K562 (cell line): ENCODE measurements around the gene CTNNA3. TPM values are rescaled to one million over a fixed set of nuclear protein-coding genes. Genes with fewer than 3 reads are reported as not detected.

Experiments used
- ATAC-seq: fragments of 200-7000 bp; cut with Tn5 transposase; 3 replicates; pipeline ENCODE4 v1.9.1; 2020; ENCODE audit warnings: moderate library complexity
- BruUV-seq: library from RNA; stranded (reverse); fragments of 400-500 nt; replicated peaks from 2 replicates; lab custom pipeline; 2021; lab: Mats Ljungman, UMichigan
- CTCF ChIA-PET: fragments of 300-600 bp; formaldehyde crosslinking; extraction: SDS; loops from one replicate; lab custom pipeline; 2021; ENCODE audit warnings: low intra/inter-chr PET ratio; lab: Yijun Ruan, JAX
- POLR2A ChIA-PET: fragments of 300-600, 350-650 bp; sonication (Branson Sonifier 250); formaldehyde crosslinking; extraction: SDS; loops from one replicate; lab custom pipeline; 2021; ENCODE audit warnings: antibody characterized with exemption, inconsistent platforms; lab: Yijun Ruan, JAX
- DNase-seq, 4 experiments: peaks; one replicate each; pipeline versions ENCODE4 v3.0.0 to v3.0.0-alpha.2; 2011 to 2018; ENCODE audit warnings: low spot score in 3 of 4, mixed read lengths in 3 of 4; ENCODE audit errors: extremely low read depth in 1 of 4
- FAIRE-seq: peaks from 2 replicates; lab custom pipeline; 2011; peaks lifted over from hg19 to GRCh38; lab: Jason Lieb, UNC
- H2AFZ ChIP-seq: 2 replicates; pipeline ENCODE4 v1.6.0; 2011; ENCODE audit warnings: low read depth, low read length, control low read depth, inconsistent platforms
- H3K27ac ChIP-seq: fragments of 200-600 bp; 3 replicates; pipeline ENCODE4 v1.8.0; 2011; ENCODE audit warnings: low read depth, mild to moderate bottlenecking, control low read depth, inconsistent platforms, low read length, moderate library complexity, mixed read lengths; ENCODE audit errors: extremely low read depth
- H3K27me3 ChIP-seq, 2 experiments: fragments of 300-600 bp in 1 of 2; 2 replicates in 1 of 2; 3 replicates in 1 of 2; pipeline versions ENCODE4 v1.6.0 to v1.8.0; 2011; ENCODE audit warnings: inconsistent platforms in 2 of 2, low read length in 2 of 2, mild to moderate bottlenecking in 1 of 2, mixed read lengths in 1 of 2, moderate library complexity in 1 of 2; ENCODE audit not compliant: control insufficient read depth in 2 of 2, insufficient read depth in 2 of 2
- H3K36me3 ChIP-seq: fragments of 300-600 bp; 3 replicates; pipeline ENCODE4 v1.8.0; 2011; ENCODE audit warnings: mild to moderate bottlenecking, low read length, inconsistent platforms; ENCODE audit not compliant: control insufficient read depth, insufficient read depth
- H3K4me1 ChIP-seq, 2 experiments: fragments of 200-600 bp in 1 of 2; replicated peaks in 1 of 2; 2 replicates in 1 of 2; 3 replicates in 1 of 2; pipeline versions ENCODE4 v1.5.1 to v1.8.0; 2011; ENCODE audit warnings: inconsistent platforms in 2 of 2, low read length in 2 of 2, mild to moderate bottlenecking in 1 of 2, mixed read lengths in 1 of 2, moderate library complexity in 1 of 2; ENCODE audit not compliant: control insufficient read depth in 2 of 2, insufficient read depth in 2 of 2
- H3K4me2 ChIP-seq: 2 replicates; pipeline ENCODE4 v1.6.1; 2011; ENCODE audit warnings: low read length, control low read depth, inconsistent platforms, mixed read lengths; ENCODE audit not compliant: insufficient read depth
- H3K4me3 ChIP-seq: fragments of 200-600 bp; sonication (generic), shearing (Covaris generic); 2 replicates; pipeline ENCODE4 v1.5.1; 2016; ENCODE audit warnings: control low read depth, inconsistent platforms
- H3K79me2 ChIP-seq: fragments of 200-600 bp; 3 replicates; pipeline ENCODE4 v1.8.0; 2011; ENCODE audit warnings: low read length, inconsistent platforms; ENCODE audit not compliant: control insufficient read depth, insufficient read depth
- H3K9ac ChIP-seq, 2 experiments: 2 replicates each; pipeline versions ENCODE4 v1.6.0 to v1.6.1; 2011; ENCODE audit warnings: low read depth in 2 of 2, low read length in 2 of 2, control low read depth in 1 of 2, inconsistent platforms in 1 of 2, mild to moderate bottlenecking in 1 of 2, mixed read lengths in 1 of 2; ENCODE audit not compliant: insufficient read depth in 1 of 2
- H3K9me1 ChIP-seq: one replicate; pipeline ENCODE4 v1.6.0; 2011; ENCODE audit warnings: inconsistent platforms, mild to moderate bottlenecking, low read length, moderate library complexity; ENCODE audit not compliant: control insufficient read depth, insufficient read depth
- H3K9me3 ChIP-seq: replicated peaks from 2 replicates; pipeline ENCODE4 v1.5.1; 2011; ENCODE audit warnings: low read depth, low read length, inconsistent platforms; ENCODE audit not compliant: control insufficient read depth, insufficient read depth
- H4K20me1 ChIP-seq: replicated peaks from 2 replicates; pipeline ENCODE4 v1.6.1; 2011; ENCODE audit warnings: low read length, inconsistent platforms, mixed read lengths; ENCODE audit not compliant: control insufficient read depth, insufficient read depth
- COPS2 ChIP-seq: fragments of 450-650 bp; conservative IDR thresholded peaks from 2 replicates; pipeline ENCODE4 v1.6.1; 2016; ENCODE audit warnings: mild to moderate bottlenecking, moderate library complexity
- E2F1 ChIP-seq: sonication (generic); formaldehyde crosslinking; IDR thresholded peaks from 2 replicates; pipeline ENCODE4 v1.8.1; 2023; ENCODE audit warnings: mild to moderate bottlenecking, missing genetic modification reagents, moderate library complexity
- E2F3 ChIP-seq: fragments of 250-450 bp; sonication (Bioruptor Pico); IDR thresholded peaks from 2 replicates; pipeline ENCODE4 v1.4.0; 2020; ENCODE audit warnings: mild to moderate bottlenecking
- KDM2B ChIP-seq: fragments of 250-450 bp; sonication (Bioruptor Pico); IDR thresholded peaks from 2 replicates; pipeline ENCODE4 v1.8.0; 2021; ENCODE audit warnings: mild to moderate bottlenecking, moderate library complexity
- MXI1 ChIP-seq: IDR thresholded peaks from 2 replicates; pipeline ENCODE4 v1.6.1; 2011; ENCODE audit warnings: low read depth, mild to moderate bottlenecking, improper control_type of control experiment, low read length
- SIRT6 ChIP-seq: IDR thresholded peaks from one replicate; pipeline ENCODE4 v1.6.1; 2012; ENCODE audit warnings: low read depth, mild to moderate bottlenecking, control low read depth, inconsistent platforms, low read length, moderate library complexity
- ZFP30 ChIP-seq: fragments of 250-450 bp; sonication (Bioruptor Pico); IDR thresholded peaks from 2 replicates; pipeline ENCODE4 v1.8.0; 2022; ENCODE audit warnings: moderate library complexity, mild to moderate bottlenecking, inconsistent platforms, borderline replicate concordance
- ZNF133 ChIP-seq: fragments of 250-450 bp; sonication (Bioruptor Pico); IDR thresholded peaks from 2 replicates; pipeline ENCODE4 v1.4.0; 2020; ENCODE audit warnings: mild to moderate bottlenecking
- ZNF143 ChIP-seq: sonication (generic); formaldehyde crosslinking; IDR thresholded peaks from 2 replicates; pipeline ENCODE4 v1.9.0; 2022; ENCODE audit warnings: mild to moderate bottlenecking, missing genetic modification reagents
- WGBS: fragments of 100-300 bp; shearing (Covaris generic); methylation state at CpG from one replicate; pipeline ENCODE4 v1.1.6; 2016; ENCODE audit warnings: low coverage, mixed read lengths; ENCODE audit not compliant: insufficient coverage; ENCODE audit errors: missing lambda C conversion rate; 5-methylcytosine and 5-hydroxymethylcytosine counted together
- in situ Hi-C: fragments of 300-500 bp; cut with MboI; formaldehyde crosslinking; loops from 4 replicates; pipeline ENCODE4 v1.15.0; 2018; ENCODE audit warnings: inconsistent platforms, mixed read lengths
- intact Hi-C: fragments of 100-400 bp; cut with micrococcal nuclease; formaldehyde crosslinking; loops from 2 replicates; pipeline ENCODE4 v1.14.2; 2022
- polyA plus RNA-seq, 8 experiments: library from polyadenylated mRNA; depleted of rRNA in 4 of 8; stranded (reverse) in 5 of 8; unstranded in 3 of 8; fragments of >200 nt; fragmentation: Nextera tagmentation in 2 of 8; fragmentation: Illumina TruSeq in 1 of 8; extraction: Ambion mirVana in 2 of 8; extraction: Trizol in 1 of 8; gene quantifications; 2 replicates each; pipeline versions ENCODE4 v1.2.1 to v1.2.3, GENCODE V29; 2011 to 2014; ENCODE audit warnings: inconsistent platforms in 1 of 8, missing spikeins in 1 of 8
- total RNA-seq, 7 experiments: library from RNA; depleted of rRNA in 6 of 7; stranded (reverse); fragments of >200 nt in 6 of 7; fragmentation: Illumina TruSeq in 2 of 7; extraction: Trizol in 2 of 7; gene quantifications; 2 replicates each; pipeline versions ENCODE4 v1.2.1 to v1.2.3, GENCODE V29; 2011 to 2021; ENCODE audit warnings: low replicate concordance in 1 of 7
- TF ChIP-seq, protein P1 (sequence below): sonication (generic); formaldehyde crosslinking; IDR thresholded peaks from 2 replicates; pipeline ENCODE4 v1.8.0; 2023; ENCODE audit warnings: missing genetic modification reagents, mild to moderate bottlenecking, borderline replicate concordance
- TF ChIP-seq, protein P2 (sequence below): fragments of 250-450 bp; sonication (Bioruptor Pico); IDR thresholded peaks from 2 replicates; pipeline ENCODE4 v1.5.0; 2021; ENCODE audit warnings: mild to moderate bottlenecking, borderline replicate concordance

CTNNA3 gene
- total and polyA plus RNA-seq, 9 of the 15 experiments (the other 6 are each of a cell fraction or from before 2014, with no cell fraction given), result 0.04 TPM; not detected in 8

- no peak overlapping the region for H2AFZ ChIP-seq
- 0% methylated on average over 2 of the region's 2 CpGs for WGBS
- DNase-seq (no peak), ATAC-seq (no peak), FAIRE-seq (no peak)
- no peak overlapping the region for H3K9ac ChIP-seq
- H3K36me3 ChIP-seq, result no peaks in the 10 kb centered on the region
- in situ Hi-C loops (no loop called here), intact Hi-C loops (no loop called here)
- H3K27ac ChIP-seq, result no peak overlapping the region
- no peak overlapping the region for H3K4me3 ChIP-seq
- H3K9me3 ChIP-seq, result no peaks in the 10 kb centered on the region
- H3K4me2 ChIP-seq, result no peak overlapping the region
- no peak for TF ChIP-seq SIRT6
- no peak for TF ChIP-seq MXI1
- no peak for TF ChIP-seq E2F1 (CRISPR knock-in tag)
- no peak for TF ChIP-seq ZNF143 (CRISPR knock-in tag)
- no peak for TF ChIP-seq E2F3 (CRISPR knock-in tag)
- no peak for TF ChIP-seq COPS2
- no peak for TF ChIP-seq ZFP30 (CRISPR knock-in tag)
- TF ChIP-seq, protein P1, sequence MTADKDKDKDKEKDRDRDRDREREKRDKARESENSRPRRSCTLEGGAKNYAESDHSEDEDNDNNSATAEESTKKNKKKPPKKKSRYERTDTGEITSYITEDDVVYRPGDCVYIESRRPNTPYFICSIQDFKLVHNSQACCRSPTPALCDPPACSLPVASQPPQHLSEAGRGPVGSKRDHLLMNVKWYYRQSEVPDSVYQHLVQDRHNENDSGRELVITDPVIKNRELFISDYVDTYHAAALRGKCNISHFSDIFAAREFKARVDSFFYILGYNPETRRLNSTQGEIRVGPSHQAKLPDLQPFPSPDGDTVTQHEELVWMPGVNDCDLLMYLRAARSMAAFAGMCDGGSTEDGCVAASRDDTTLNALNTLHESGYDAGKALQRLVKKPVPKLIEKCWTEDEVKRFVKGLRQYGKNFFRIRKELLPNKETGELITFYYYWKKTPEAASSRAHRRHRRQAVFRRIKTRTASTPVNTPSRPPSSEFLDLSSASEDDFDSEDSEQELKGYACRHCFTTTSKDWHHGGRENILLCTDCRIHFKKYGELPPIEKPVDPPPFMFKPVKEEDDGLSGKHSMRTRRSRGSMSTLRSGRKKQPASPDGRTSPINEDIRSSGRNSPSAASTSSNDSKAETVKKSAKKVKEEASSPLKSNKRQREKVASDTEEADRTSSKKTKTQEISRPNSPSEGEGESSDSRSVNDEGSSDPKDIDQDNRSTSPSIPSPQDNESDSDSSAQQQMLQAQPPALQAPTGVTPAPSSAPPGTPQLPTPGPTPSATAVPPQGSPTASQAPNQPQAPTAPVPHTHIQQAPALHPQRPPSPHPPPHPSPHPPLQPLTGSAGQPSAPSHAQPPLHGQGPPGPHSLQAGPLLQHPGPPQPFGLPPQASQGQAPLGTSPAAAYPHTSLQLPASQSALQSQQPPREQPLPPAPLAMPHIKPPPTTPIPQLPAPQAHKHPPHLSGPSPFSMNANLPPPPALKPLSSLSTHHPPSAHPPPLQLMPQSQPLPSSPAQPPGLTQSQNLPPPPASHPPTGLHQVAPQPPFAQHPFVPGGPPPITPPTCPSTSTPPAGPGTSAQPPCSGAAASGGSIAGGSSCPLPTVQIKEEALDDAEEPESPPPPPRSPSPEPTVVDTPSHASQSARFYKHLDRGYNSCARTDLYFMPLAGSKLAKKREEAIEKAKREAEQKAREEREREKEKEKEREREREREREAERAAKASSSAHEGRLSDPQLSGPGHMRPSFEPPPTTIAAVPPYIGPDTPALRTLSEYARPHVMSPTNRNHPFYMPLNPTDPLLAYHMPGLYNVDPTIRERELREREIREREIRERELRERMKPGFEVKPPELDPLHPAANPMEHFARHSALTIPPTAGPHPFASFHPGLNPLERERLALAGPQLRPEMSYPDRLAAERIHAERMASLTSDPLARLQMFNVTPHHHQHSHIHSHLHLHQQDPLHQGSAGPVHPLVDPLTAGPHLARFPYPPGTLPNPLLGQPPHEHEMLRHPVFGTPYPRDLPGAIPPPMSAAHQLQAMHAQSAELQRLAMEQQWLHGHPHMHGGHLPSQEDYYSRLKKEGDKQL (CRISPR knock-in tag), result no peak
- no peak for TF ChIP-seq ZNF133 (CRISPR knock-in tag)
- TF ChIP-seq, protein P2, sequence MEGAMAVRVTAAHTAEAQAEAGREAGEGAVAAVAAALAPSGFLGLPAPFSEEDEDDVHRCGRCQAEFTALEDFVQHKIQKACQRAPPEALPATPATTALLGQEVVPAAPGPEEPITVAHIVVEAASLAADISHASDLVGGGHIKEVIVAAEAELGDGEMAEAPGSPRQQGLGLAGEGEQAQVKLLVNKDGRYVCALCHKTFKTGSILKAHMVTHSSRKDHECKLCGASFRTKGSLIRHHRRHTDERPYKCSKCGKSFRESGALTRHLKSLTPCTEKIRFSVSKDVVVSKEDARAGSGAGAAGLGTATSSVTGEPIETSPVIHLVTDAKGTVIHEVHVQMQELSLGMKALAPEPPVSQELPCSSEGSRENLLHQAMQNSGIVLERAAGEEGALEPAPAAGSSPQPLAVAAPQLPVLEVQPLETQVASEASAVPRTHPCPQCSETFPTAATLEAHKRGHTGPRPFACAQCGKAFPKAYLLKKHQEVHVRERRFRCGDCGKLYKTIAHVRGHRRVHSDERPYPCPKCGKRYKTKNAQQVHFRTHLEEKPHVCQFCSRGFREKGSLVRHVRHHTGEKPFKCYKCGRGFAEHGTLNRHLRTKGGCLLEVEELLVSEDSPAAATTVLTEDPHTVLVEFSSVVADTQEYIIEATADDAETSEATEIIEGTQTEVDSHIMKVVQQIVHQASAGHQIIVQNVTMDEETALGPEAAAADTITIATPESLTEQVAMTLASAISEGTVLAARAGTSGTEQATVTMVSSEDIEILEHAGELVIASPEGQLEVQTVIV (CRISPR knock-in tag), result no peak
- no peak for TF ChIP-seq KDM2B (CRISPR knock-in tag)
- no peaks in the 10 kb centered on the region for H3K27me3 ChIP-seq
- BruUV-seq, result no TSS peak
- ChIA-PET POLR2A (no interaction called here), CTCF (no interaction called here)
- H4K20me1 ChIP-seq, result no peaks in the 10 kb centered on the region
- no peaks in the 10 kb centered on the region for H3K9me1 ChIP-seq
- no peaks in the 10 kb centered on the region for H3K79me2 ChIP-seq
- no peaks in the 10 kb centered on the region for H3K4me1 ChIP-seq
Measured at GRCh38 chr10:67277402-67277801, 418.6 kb downstream of the CTNNA3 start.
